Neuronal stem cell (in vitro differentiated cells): ENCODE measurements around the gene TEX44.

Experiments used
- DNase-seq: peaks from one replicate; pipeline ENCODE4 v3.0.0-alpha.2; 2013; ENCODE audit warnings: low spot score
- H2AFZ ChIP-seq: one replicate; pipeline ENCODE4 v1.6.1; 2013; ENCODE audit warnings: mild to moderate bottlenecking, low read length, inconsistent platforms
- H2AK5ac ChIP-seq: 2 replicates; pipeline ENCODE4 v1.6.1; 2013; ENCODE audit warnings: low read depth, mild to moderate bottlenecking, inconsistent platforms, low read length, moderate library complexity, mixed read lengths
- H2BK120ac ChIP-seq: 2 replicates; pipeline ENCODE4 v1.6.1; 2013; ENCODE audit warnings: low read depth, mild to moderate bottlenecking, inconsistent platforms, low read length, moderate library complexity, mixed read lengths
- H2BK12ac ChIP-seq: one replicate; pipeline ENCODE4 v1.6.1; 2013; ENCODE audit warnings: low read length, inconsistent platforms
- H2BK15ac ChIP-seq: 2 replicates; pipeline ENCODE4 v1.6.1; 2013; ENCODE audit warnings: mild to moderate bottlenecking, low read length, inconsistent platforms, mixed read lengths
- H2BK5ac ChIP-seq: one replicate; pipeline ENCODE4 v1.6.1; 2013; ENCODE audit warnings: inconsistent platforms, mild to moderate bottlenecking, low read length, moderate library complexity
- H3K14ac ChIP-seq: one replicate; pipeline ENCODE4 v1.6.1; 2013; ENCODE audit warnings: low read length, inconsistent platforms
- H3K18ac ChIP-seq: 2 replicates; pipeline ENCODE4 v1.6.1; 2013; ENCODE audit warnings: low read length, inconsistent platforms
- H3K23ac ChIP-seq: 2 replicates; pipeline ENCODE4 v1.6.1; 2013; ENCODE audit warnings: low read depth, mild to moderate bottlenecking, mixed read lengths, low read length, inconsistent platforms; ENCODE audit not compliant: poor library complexity
- H3K27ac ChIP-seq: replicated peaks from 3 replicates; pipeline ENCODE4 v1.5.1; 2013; ENCODE audit warnings: low read length, inconsistent platforms
- H3K27me3 ChIP-seq, 3 experiments: 2 replicates each; pipeline ENCODE4 v1.6.1; 2013; ENCODE audit warnings: low read length in 3 of 3, mild to moderate bottlenecking in 2 of 3, inconsistent platforms in 1 of 3, low read depth in 1 of 3, mixed read lengths in 1 of 3, moderate library complexity in 1 of 3; ENCODE audit not compliant: control insufficient read depth in 3 of 3, insufficient read depth in 3 of 3
- H3K36me3 ChIP-seq, 2 donors: replicated peaks in 1 of 2; 2 replicates each; pipeline ENCODE4 v1.6.1; 2013; ENCODE audit warnings: low read length in 2 of 2; ENCODE audit not compliant: control insufficient read depth in 2 of 2, insufficient read depth in 2 of 2
- H3K4ac ChIP-seq: 2 replicates; pipeline ENCODE4 v1.6.1; 2013; ENCODE audit warnings: inconsistent platforms, mild to moderate bottlenecking, low read length, moderate library complexity
- H3K4me1 ChIP-seq, 2 donors: 1 replicate in 1 of 2; 2 replicates in 1 of 2; pipeline ENCODE4 v1.6.1; 2013; ENCODE audit warnings: low read length in 2 of 2, low read depth in 1 of 2; ENCODE audit not compliant: control insufficient read depth in 2 of 2, insufficient read depth in 1 of 2
- H3K4me2 ChIP-seq: one replicate; pipeline ENCODE4 v1.6.1; 2013; ENCODE audit warnings: mild to moderate bottlenecking, low read length, inconsistent platforms; ENCODE audit not compliant: insufficient read depth, poor library complexity, severe bottlenecking
- H3K4me3 ChIP-seq, 2 donors: 2 replicates each; pipeline ENCODE4 v1.5.1; 2013; ENCODE audit warnings: low read length in 2 of 2, mild to moderate bottlenecking in 2 of 2, inconsistent platforms in 1 of 2, moderate library complexity in 1 of 2
- H3K79me1 ChIP-seq: one replicate; pipeline ENCODE4 v1.6.1; 2013; ENCODE audit warnings: low read depth, mild to moderate bottlenecking, inconsistent platforms, low read length, moderate library complexity
- H3K9ac ChIP-seq: one replicate; pipeline ENCODE4 v1.6.1; 2013; ENCODE audit warnings: mild to moderate bottlenecking, low read depth, low read length, inconsistent platforms; ENCODE audit not compliant: poor library complexity
- H3K9me3 ChIP-seq, 2 donors: replicated peaks in 1 of 2; 2 replicates each; pipeline versions ENCODE3 to v1.6.1; 2013; ENCODE audit warnings: low read length in 2 of 2, mild to moderate bottlenecking in 2 of 2, inconsistent platforms in 1 of 2, low read depth in 1 of 2, mixed read lengths in 1 of 2, moderate library complexity in 1 of 2; ENCODE audit not compliant: control insufficient read depth in 2 of 2, insufficient read depth in 1 of 2
- H4K8ac ChIP-seq: one replicate; pipeline ENCODE4 v1.6.1; 2013; ENCODE audit warnings: low read depth, mild to moderate bottlenecking, inconsistent platforms, low read length, moderate library complexity
- H4K91ac ChIP-seq: one replicate; pipeline ENCODE4 v1.6.1; 2013; ENCODE audit warnings: low read length, low read depth, mild to moderate bottlenecking, inconsistent platforms; ENCODE audit not compliant: poor library complexity
- WGBS, 2 donors: extraction: QIAGEN DNeasy Blood & Tissue Kit; methylation state at CpG; one replicate each; pipeline ENCODE4 v1.1.7; 2013; ENCODE audit warnings: missing lambda C conversion rate in 2 of 2, mixed read lengths in 1 of 2; ENCODE audit not compliant: insufficient read length in 2 of 2, insufficient replicate concordance in 1 of 2; ENCODE audit errors: extremely low coverage in 2 of 2; 5-methylcytosine and 5-hydroxymethylcytosine counted together

Gene TEX44

GRCh38 chr2:231634951-231635875, 42.5 kb downstream of the TEX44 start:
- no CpG with 5 or more reads among the region's 8 CpGs for WGBS, 2 donors
- no peak for DNase-seq
- H3K79me1 ChIP-seq, result no peaks in the 10 kb centered on the region

GRCh38 chr2:231640241-231640640, 47.6 kb downstream of the TEX44 start:
- peak overlapping the region; percentile 79 for H2BK15ac ChIP-seq
- no peak overlapping the region for H3K9ac ChIP-seq
- H3K27me3 ChIP-seq, result peaks cover 0 to 7% (median 2%) of the 10 kb centered on the region in 3 experiments
- no peak overlapping the region for H4K8ac ChIP-seq
- peak overlapping the region; percentile 54 for H2AFZ ChIP-seq
- no peak overlapping the region for H2BK120ac ChIP-seq
- no peak overlapping the region for H4K91ac ChIP-seq
- peak overlapping the region; percentile 86 for H3K18ac ChIP-seq
- no peak overlapping the region for H3K4me3 ChIP-seq
- H3K27ac ChIP-seq, result no peak overlapping the region
- H3K79me1 ChIP-seq, result no peaks in the 10 kb centered on the region
- WGBS, 2 donors, result no CpG with 5 or more reads among the region's 6 CpGs
- H3K23ac ChIP-seq, result no peak overlapping the region
- H2BK12ac ChIP-seq, result no peak overlapping the region
- DNase-seq, result no peak
- H3K14ac ChIP-seq, result no peak overlapping the region
- no peak overlapping the region for H3K4me2 ChIP-seq
- H2BK5ac ChIP-seq, result no peak overlapping the region
- peak overlapping the region; percentile 85 for H2AK5ac ChIP-seq
- peaks cover 0 to 3% of the 10 kb centered on the region in 2 donors for H3K9me3 ChIP-seq
- H3K36me3 ChIP-seq, result no peaks in the 10 kb centered on the region
- H3K4ac ChIP-seq, result no peak overlapping the region
- H3K4me1 ChIP-seq, result peaks cover 6 to 7% of the 10 kb centered on the region in 2 donors

More at GRCh38 chr2:231634951-231635875, 42.5 kb downstream of the TEX44 start:
- H3K14ac ChIP-seq, result no peak overlapping the region
- peak overlapping the region; percentile 1 for H2AK5ac ChIP-seq
- H3K4me1 ChIP-seq, result peaks cover 0 to 1% of the 10 kb centered on the region in 2 donors
- H3K27me3 ChIP-seq, result peaks cover 0 to 3% (median 0%) of the 10 kb centered on the region in 3 experiments
- no peak overlapping the region for H3K9ac ChIP-seq
- no peak overlapping the region for H3K23ac ChIP-seq
- no peak overlapping the region for H2BK120ac ChIP-seq
- H3K36me3 ChIP-seq, result no peaks in the 10 kb centered on the region
- H3K9me3 ChIP-seq, result no peaks in the 10 kb centered on the region
- no peak overlapping the region for H3K4me3 ChIP-seq
- peak overlapping the region; percentile 86 for H3K18ac ChIP-seq
- no peak overlapping the region for H3K4ac ChIP-seq
- H2BK5ac ChIP-seq, result peak overlapping the region; percentile 44
- H3K27ac ChIP-seq, result no peak overlapping the region
- H2BK15ac ChIP-seq, result peak overlapping the region; percentile 32
- no peak overlapping the region for H3K4me2 ChIP-seq
- no peak overlapping the region for H4K8ac ChIP-seq
- no peak overlapping the region for H4K91ac ChIP-seq
- H2AFZ ChIP-seq, result no peak overlapping the region
- no peak overlapping the region for H2BK12ac ChIP-seq

- peak overlapping the region; percentile 54 for H2AFZ ChIP-seq
- H3K4me3 ChIP-seq, result no peak overlapping the region
These were observed 48.0 kb downstream of the TEX44 start for GRCh38 chr2:231640641-231641111.

More at GRCh38 chr2:231640641-231641111, 48.0 kb downstream of the TEX44 start:
- Histone ChIP-seq H3K9me3 (peaks cover 0 to 3% of the 10 kb centered on the region in 2 donors), H4K91ac (no peak overlapping the region), H2BK12ac (peak overlapping the region; percentile 30), H3K4me1 (peaks cover 6 to 7% of the 10 kb centered on the region in 2 donors), H3K23ac (no peak overlapping the region), H3K14ac (no peak overlapping the region), H3K79me1 (no peaks in the 10 kb centered on the region), H3K27me3 (peaks cover 0 to 7% (median 2%) of the 10 kb centered on the region in 3 experiments), H3K9ac (no peak overlapping the region), H2BK120ac (no peak overlapping the region), H2BK5ac (no peak overlapping the region), H2AK5ac (peak overlapping the region; percentile 85), H4K8ac (no peak overlapping the region), H3K4ac (no peak overlapping the region), H3K27ac (no peak overlapping the region), H3K18ac (peak overlapping the region; percentile 86), H3K4me2 (no peak overlapping the region), H2BK15ac (peak overlapping the region; percentile 79), H3K36me3 (no peaks in the 10 kb centered on the region)
- no peak for DNase-seq
- no CpG with 5 or more reads among the region's 11 CpGs for WGBS, 2 donors
